DMS 273 (cell line): ENCODE measurements around the gene TCOF1.

Source experiments
- DNase-seq: peaks from one replicate; lab custom pipeline; 2025; ENCODE audit not compliant: unreplicated experiment; lab: John Stamatoyannopoulos, UW

Gene TCOF1

GRCh38 chr5:150446088-150446487, 88.6 kb downstream of the TCOF1 start:
- no peak for DNase-seq

GRCh38 chr5:150446583-150446982, 89.1 kb downstream of the TCOF1 start:
- DNase-seq = peak; percentile 39

- DNase-seq = no peak
Observed at GRCh38 chr5:150447188-150447587, 89.7 kb downstream of the TCOF1 start.

- DNase-seq = no peak
Observed at GRCh38 chr5:150448334-150448733, 90.8 kb downstream of the TCOF1 start.

GRCh38 chr5:150448952-150449516, 91.5 kb downstream of the TCOF1 start:
- DNase-seq = no peak
